ENCODE results near the gene SND1.

DNA sequence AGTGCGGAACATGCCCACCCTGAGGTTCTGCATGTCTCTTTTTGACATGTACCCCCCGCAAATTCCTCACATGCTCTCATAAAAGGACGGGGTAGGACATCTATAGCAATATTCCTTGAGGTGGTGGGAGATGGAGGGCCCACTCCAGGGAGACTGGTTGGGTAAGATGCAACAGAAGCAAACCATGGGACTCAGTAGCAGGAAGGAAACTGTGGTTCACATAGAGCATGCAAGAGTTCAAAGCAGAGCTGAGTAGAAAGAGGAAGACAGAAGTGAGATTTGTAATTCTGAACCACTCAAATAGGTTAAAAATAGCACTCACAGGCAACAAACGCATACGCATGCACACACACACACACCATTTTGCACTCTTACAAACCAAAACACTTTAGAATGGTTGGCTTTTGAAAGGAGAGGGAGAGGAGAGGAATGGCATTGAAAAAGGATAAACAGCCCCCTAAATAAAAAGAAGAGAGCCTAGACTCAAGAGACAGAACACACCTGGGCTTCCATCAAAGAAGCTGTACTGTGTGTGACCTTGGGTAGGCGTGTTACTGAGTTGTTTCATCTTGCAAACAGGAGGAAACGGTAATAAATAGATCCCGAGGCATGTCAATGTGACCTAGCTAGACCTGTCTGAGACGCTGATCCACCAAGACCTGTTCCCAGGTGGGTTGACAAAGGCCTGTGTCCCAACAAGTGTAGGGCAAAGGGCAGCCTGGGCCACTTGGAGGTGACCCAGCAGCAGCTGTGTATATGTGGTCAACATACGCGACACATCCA is 456.8 kb downstream of the SND1 start:
- TF ChIP-seq, protein P1, sequence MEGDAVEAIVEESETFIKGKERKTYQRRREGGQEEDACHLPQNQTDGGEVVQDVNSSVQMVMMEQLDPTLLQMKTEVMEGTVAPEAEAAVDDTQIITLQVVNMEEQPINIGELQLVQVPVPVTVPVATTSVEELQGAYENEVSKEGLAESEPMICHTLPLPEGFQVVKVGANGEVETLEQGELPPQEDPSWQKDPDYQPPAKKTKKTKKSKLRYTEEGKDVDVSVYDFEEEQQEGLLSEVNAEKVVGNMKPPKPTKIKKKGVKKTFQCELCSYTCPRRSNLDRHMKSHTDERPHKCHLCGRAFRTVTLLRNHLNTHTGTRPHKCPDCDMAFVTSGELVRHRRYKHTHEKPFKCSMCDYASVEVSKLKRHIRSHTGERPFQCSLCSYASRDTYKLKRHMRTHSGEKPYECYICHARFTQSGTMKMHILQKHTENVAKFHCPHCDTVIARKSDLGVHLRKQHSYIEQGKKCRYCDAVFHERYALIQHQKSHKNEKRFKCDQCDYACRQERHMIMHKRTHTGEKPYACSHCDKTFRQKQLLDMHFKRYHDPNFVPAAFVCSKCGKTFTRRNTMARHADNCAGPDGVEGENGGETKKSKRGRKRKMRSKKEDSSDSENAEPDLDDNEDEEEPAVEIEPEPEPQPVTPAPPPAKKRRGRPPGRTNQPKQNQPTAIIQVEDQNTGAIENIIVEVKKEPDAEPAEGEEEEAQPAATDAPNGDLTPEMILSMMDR (IDR thresholded peaks at IDR 0.05; ENCODE audit: low read length), result no peak
- TF ChIP-seq EZH2phosphoT487 (IDR thresholded peaks at IDR 0.05; ENCODE audit: low read length) (no peak), EZH2 (optimal IDR thresholded peaks at IDR 0.05; ENCODE audit: low read depth, low read length) (no peak)

Measured in MM.1S (cell line).